Endothelial cell of umbilical vein (primary cell): Measurements from ENCODE around the gene ZNF593. TPM values are rescaled to one million over a fixed set of nuclear protein-coding genes. Genes with fewer than 3 reads are reported as not detected.

Experiments
- BruUV-seq: library from RNA; stranded (reverse); fragments of 400-500 nt; replicated peaks from 2 replicates; lab custom pipeline; 2021; lab: Mats Ljungman, UMichigan
- CTCF ChIA-PET: fragments of 300-600, 350-600 bp; sonication (Branson Sonifier 250); formaldehyde crosslinking; loops from one replicate; lab custom pipeline; 2021; ENCODE audit warnings: antibody characterized with exemption, inconsistent platforms; lab: Charles Lee
- POLR2A ChIA-PET: fragments of 300-600, 350-600 bp; sonication (Branson Sonifier 250); formaldehyde crosslinking; loops from one replicate; lab custom pipeline; 2021; ENCODE audit warnings: antibody characterized with exemption, inconsistent platforms; lab: Charles Lee
- DNase-seq: peaks from one replicate; pipeline ENCODE4 v3.0.0-alpha.2; 2011; ENCODE audit warnings: low read depth, low spot score
- FAIRE-seq: peaks from 2 replicates; lab custom pipeline; 2011; peaks lifted over from hg19 to GRCh38; lab: Jason Lieb, UNC
- H2AFZ ChIP-seq: 2 replicates; pipeline ENCODE4 v1.6.0; 2012; ENCODE audit warnings: low read depth, low read length, control low read depth, inconsistent platforms
- H3K27ac ChIP-seq: 2 replicates; pipeline ENCODE4 v1.5.1; 2011; ENCODE audit warnings: low read depth, mild to moderate bottlenecking, control low read depth, low read length, moderate library complexity; ENCODE audit not compliant: insufficient read depth
- H3K27me3 ChIP-seq, 2 experiments: 2 replicates each; pipeline versions ENCODE4 v1.6.0 to v1.6.1; 2011; ENCODE audit warnings: low read length in 2 of 2, mixed read lengths in 1 of 2; ENCODE audit not compliant: control insufficient read depth in 2 of 2, insufficient read depth in 2 of 2
- H3K36me3 ChIP-seq, 2 experiments: 2 replicates in 1 of 2; 3 replicates in 1 of 2; pipeline ENCODE4 v1.5.1; 2011; ENCODE audit warnings: low read length in 2 of 2, mild to moderate bottlenecking in 1 of 2, moderate library complexity in 1 of 2; ENCODE audit not compliant: control insufficient read depth in 2 of 2, insufficient read depth in 2 of 2; ENCODE audit errors: extremely low read depth in 1 of 2
- H3K4me1 ChIP-seq: 3 replicates; pipeline ENCODE4 v1.5.1; 2011; ENCODE audit warnings: mild to moderate bottlenecking, low read length; ENCODE audit not compliant: control insufficient read depth, insufficient read depth; ENCODE audit errors: extremely low read depth
- H3K4me2 ChIP-seq: 2 replicates; pipeline ENCODE4 v1.6.1; 2011; ENCODE audit warnings: low read length, control low read depth, mixed read lengths; ENCODE audit not compliant: insufficient read depth
- H3K4me3 ChIP-seq, 3 experiments: fragments of 200-600 bp in 1 of 3; sonication (generic), shearing (Covaris generic) in 1 of 3; replicated peaks in 1 of 3; 2 replicates each; pipeline ENCODE4 v1.5.1; 2011 to 2016; ENCODE audit warnings: control low read depth in 3 of 3, low read length in 3 of 3, mild to moderate bottlenecking in 2 of 3, inconsistent platforms in 1 of 3, low read depth in 1 of 3, moderate library complexity in 1 of 3; ENCODE audit not compliant: insufficient read depth in 1 of 3
- H3K79me2 ChIP-seq: 2 replicates; pipeline ENCODE4 v1.6.0; 2012; ENCODE audit warnings: low read length, inconsistent platforms; ENCODE audit not compliant: control insufficient read depth, insufficient read depth
- H3K9ac ChIP-seq: replicated peaks from 2 replicates; pipeline ENCODE3; 2011; ENCODE audit warnings: low read length, control low read depth; ENCODE audit not compliant: insufficient read depth; ENCODE audit errors: extremely low read depth
- H3K9me1 ChIP-seq: replicated peaks from 3 replicates; pipeline ENCODE4 v1.6.0; 2011; ENCODE audit warnings: mild to moderate bottlenecking, low read length; ENCODE audit not compliant: control insufficient read depth, insufficient read depth; ENCODE audit errors: extremely low read depth
- H3K9me3 ChIP-seq: replicated peaks from 2 replicates; pipeline ENCODE4 v1.5.1; 2012; ENCODE audit warnings: low read length, inconsistent platforms; ENCODE audit not compliant: control insufficient read depth, insufficient read depth
- H4K20me1 ChIP-seq: replicated peaks from 2 replicates; pipeline ENCODE3; 2011; ENCODE audit warnings: mild to moderate bottlenecking, low read length; ENCODE audit not compliant: control insufficient read depth, insufficient read depth; ENCODE audit errors: extremely low read depth
- EZH2 ChIP-seq: IDR thresholded peaks from 2 replicates; pipeline ENCODE4 v1.6.1; 2012; ENCODE audit warnings: borderline replicate concordance, low read depth, mild to moderate bottlenecking, moderate library complexity, low read length, inconsistent platforms; ENCODE audit not compliant: severe bottlenecking
- FOS ChIP-seq: IDR thresholded peaks from 2 replicates; pipeline ENCODE4 v1.6.1; 2011; ENCODE audit warnings: mild to moderate bottlenecking, low read length, moderate library complexity, borderline replicate concordance; ENCODE audit not compliant: insufficient read depth
- GATA2 ChIP-seq: IDR thresholded peaks from 2 replicates; pipeline ENCODE4 v1.7.0; 2011; ENCODE audit warnings: low read depth, mild to moderate bottlenecking, moderate library complexity, mixed read lengths, low read length; ENCODE audit not compliant: insufficient read length, insufficient read depth
- JUN ChIP-seq: IDR thresholded peaks from 2 replicates; pipeline ENCODE4 v1.6.1; 2011; ENCODE audit warnings: borderline replicate concordance, low read depth; ENCODE audit not compliant: insufficient read length, insufficient read depth
- MYC ChIP-seq: IDR thresholded peaks from one replicate; pipeline ENCODE4 v1.6.1; 2011; ENCODE audit warnings: mild to moderate bottlenecking, low read depth, low read length
- POLR2A ChIP-seq: IDR thresholded peaks from 2 replicates; pipeline ENCODE4 v1.6.1; 2012; ENCODE audit warnings: low read depth, mild to moderate bottlenecking, control low read depth, low read length
- dilution Hi-C: fragments of 300-500 bp; cut with MboI; formaldehyde crosslinking; loops from one replicate; pipeline ENCODE4 v1.15.0; 2019; ENCODE audit warnings: low sequenced_read_pairs; ENCODE audit not compliant: extremely low pct_ligation_motif_present
- intact Hi-C: fragments of 100-400 bp; cut with micrococcal nuclease; formaldehyde crosslinking; loops from one replicate; pipeline ENCODE4 v1.10.0; 2022
- polyA plus RNA-seq, 4 experiments: library from polyadenylated mRNA; depleted of rRNA in 3 of 4; stranded (reverse) in 3 of 4; unstranded in 1 of 4; fragments of >200 nt; gene quantifications; 2 replicates each; pipeline versions ENCODE4 v1.2.1 to v1.2.3, GENCODE V29; 2011 to 2012; ENCODE audit warnings: missing spikeins in 1 of 4
- total RNA-seq: library from RNA; stranded (reverse); gene quantifications from 2 replicates; pipeline ENCODE4 v1.2.3, GENCODE V29; 2021
- TF ChIP-seq, protein P1 (sequence below): IDR thresholded peaks from 2 replicates; pipeline ENCODE4 v1.6.1; 2011; ENCODE audit not compliant: insufficient read depth, insufficient read length
- TF ChIP-seq, protein P2 (sequence below), 2 donors: IDR thresholded peaks; 1 replicate in 1 of 2; 2 replicates in 1 of 2; pipeline ENCODE4 v1.5.1; 2011; ENCODE audit warnings: low read length in 2 of 2, mild to moderate bottlenecking in 2 of 2, moderate library complexity in 2 of 2, control low read depth in 1 of 2, inconsistent platforms in 1 of 2, low read depth in 1 of 2; ENCODE audit not compliant: insufficient read depth in 1 of 2; ENCODE audit errors: extremely low read depth in 1 of 2

Gene ZNF593
- total and polyA plus RNA-seq, 2 donors (not counting 3 experiments of a cell fraction or from before 2014, with no cell fraction given): 30.5 to 71.0 TPM

DNA sequence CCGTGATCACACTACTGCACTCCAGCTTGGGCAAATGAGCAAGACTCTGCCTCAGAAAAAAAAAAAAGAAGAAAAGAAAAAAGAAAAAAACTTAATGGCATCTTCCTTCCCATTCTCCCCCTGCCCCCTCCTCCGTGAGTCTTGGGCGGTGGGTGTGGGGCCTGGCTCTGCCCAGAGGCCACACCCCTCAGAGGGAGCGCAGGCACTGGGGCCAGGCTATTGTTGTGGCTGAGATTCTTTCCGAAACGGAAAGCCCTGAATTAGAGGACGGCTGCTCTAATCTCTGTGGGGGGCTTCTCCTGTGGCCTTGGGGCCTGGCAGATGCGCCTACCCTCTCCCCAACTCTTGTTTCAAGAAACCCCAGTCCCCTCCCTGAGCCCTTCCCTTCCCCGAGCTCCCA, 15.0 kb upstream of the ZNF593 start:
- Histone ChIP-seq H3K9me3 (no peaks in the 10 kb centered on the region), H3K27me3 (no peaks in the 10 kb centered on the region), H4K20me1 (no peaks in the 10 kb centered on the region), H3K36me3 (no peaks in the 10 kb centered on the region), H3K4me3 (no peak overlapping the region), H2AFZ (no peak overlapping the region), H3K79me2 (no peaks in the 10 kb centered on the region), H3K9me1 (no peaks in the 10 kb centered on the region), H3K4me2 (no peak overlapping the region), H3K4me1 (peaks cover 39% of the 10 kb centered on the region), H3K9ac (no peak overlapping the region), H3K27ac (no peak overlapping the region)
- no peak for FAIRE-seq
- intact Hi-C loops: loop anchor here (10.0 kb wide), 1 partner anchor 250 kb away; the partner anchor contains the start of gene STMN1
- dilution Hi-C loops: no loop called here
- CTCF ChIA-PET: interaction anchor here (2.8 to 5.6 kb wide), 3 partner anchors 10 to 50 kb away, joined by 18 to 69 read pairs (median 36); partner anchors contain the start of genes C1orf232 and ZNF593
- BruUV-seq: no TSS peak
- POLR2A ChIA-PET: no interaction called here
- TF ChIP-seq GATA2: no peak
- TF ChIP-seq, protein P1, sequence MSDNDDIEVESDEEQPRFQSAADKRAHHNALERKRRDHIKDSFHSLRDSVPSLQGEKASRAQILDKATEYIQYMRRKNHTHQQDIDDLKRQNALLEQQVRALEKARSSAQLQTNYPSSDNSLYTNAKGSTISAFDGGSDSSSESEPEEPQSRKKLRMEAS: no peak
- no peak for TF ChIP-seq MYC
- TF ChIP-seq EZH2: no peak
- TF ChIP-seq FOS: no peak
- no peak for TF ChIP-seq POLR2A
- TF ChIP-seq JUN: no peak
- TF ChIP-seq, protein P2, sequence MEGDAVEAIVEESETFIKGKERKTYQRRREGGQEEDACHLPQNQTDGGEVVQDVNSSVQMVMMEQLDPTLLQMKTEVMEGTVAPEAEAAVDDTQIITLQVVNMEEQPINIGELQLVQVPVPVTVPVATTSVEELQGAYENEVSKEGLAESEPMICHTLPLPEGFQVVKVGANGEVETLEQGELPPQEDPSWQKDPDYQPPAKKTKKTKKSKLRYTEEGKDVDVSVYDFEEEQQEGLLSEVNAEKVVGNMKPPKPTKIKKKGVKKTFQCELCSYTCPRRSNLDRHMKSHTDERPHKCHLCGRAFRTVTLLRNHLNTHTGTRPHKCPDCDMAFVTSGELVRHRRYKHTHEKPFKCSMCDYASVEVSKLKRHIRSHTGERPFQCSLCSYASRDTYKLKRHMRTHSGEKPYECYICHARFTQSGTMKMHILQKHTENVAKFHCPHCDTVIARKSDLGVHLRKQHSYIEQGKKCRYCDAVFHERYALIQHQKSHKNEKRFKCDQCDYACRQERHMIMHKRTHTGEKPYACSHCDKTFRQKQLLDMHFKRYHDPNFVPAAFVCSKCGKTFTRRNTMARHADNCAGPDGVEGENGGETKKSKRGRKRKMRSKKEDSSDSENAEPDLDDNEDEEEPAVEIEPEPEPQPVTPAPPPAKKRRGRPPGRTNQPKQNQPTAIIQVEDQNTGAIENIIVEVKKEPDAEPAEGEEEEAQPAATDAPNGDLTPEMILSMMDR (IDR thresholded peaks at IDR 0.05; ENCODE audit: extremely low read depth in 1 of 2, insufficient read depth in 1 of 2, low read depth in 1 of 2, low read length in 2 of 2): no peak
- DNase-seq: peak; percentile 36
